Endodermal cell (in vitro differentiated cells): ENCODE data around the gene NANS. TPM values are rescaled to one million over a fixed set of nuclear protein-coding genes. Genes with fewer than 3 reads are reported as not detected.
A peak's percentile ranks its signal among the peaks of the same experiment; 100 is the strongest.

Experiments
- DNase-seq: peaks from one replicate; pipeline ENCODE4 v3.0.0-alpha.2; 2017
- H3K27ac ChIP-seq: 2 replicates; pipeline ENCODE4 v1.5.1; 2013; ENCODE audit warnings: mild to moderate bottlenecking, low read depth, low read length, moderate library complexity
- H3K27me3 ChIP-seq: 2 replicates; pipeline ENCODE4 v1.6.1; 2013; ENCODE audit warnings: mild to moderate bottlenecking, low read length, moderate library complexity; ENCODE audit not compliant: insufficient read depth, control insufficient read depth, poor library complexity, severe bottlenecking
- H3K36me3 ChIP-seq: 2 replicates; pipeline ENCODE4 v1.7.0; 2013; ENCODE audit warnings: mild to moderate bottlenecking, low read length, moderate library complexity; ENCODE audit not compliant: control insufficient read depth, insufficient read depth
- H3K4me1 ChIP-seq: one replicate; pipeline ENCODE4 v1.7.0; 2013; ENCODE audit warnings: low read length; ENCODE audit not compliant: control insufficient read depth, insufficient read depth
- H3K4me3 ChIP-seq: 2 replicates; pipeline ENCODE4 v1.5.1; 2013; ENCODE audit warnings: mild to moderate bottlenecking, low read length, moderate library complexity
- H3K9ac ChIP-seq: 2 replicates; pipeline ENCODE4 v1.6.1; 2013; ENCODE audit warnings: mild to moderate bottlenecking, low read length, moderate library complexity; ENCODE audit not compliant: poor library complexity, severe bottlenecking; ENCODE audit errors: extremely low read depth
- H3K9me3 ChIP-seq: 2 replicates; pipeline ENCODE4 v1.6.1; 2013; ENCODE audit warnings: mild to moderate bottlenecking, low read length, moderate library complexity; ENCODE audit not compliant: control insufficient read depth
- H3K27ac Mint-ChIP-seq: 2 replicates; pipeline ENCODE4 v1.8.0; 2020; ENCODE audit warnings: mixed read lengths
- H3K27me3 Mint-ChIP-seq: 2 replicates; pipeline ENCODE4 v1.8.0; 2021; ENCODE audit warnings: mild to moderate bottlenecking, mixed read lengths; ENCODE audit not compliant: insufficient read depth
- H3K36me3 Mint-ChIP-seq: 2 replicates; pipeline ENCODE4 v1.8.0; 2020; ENCODE audit warnings: low read depth, mixed read lengths
- H3K4me1 Mint-ChIP-seq: 2 replicates; pipeline ENCODE4 v1.8.0; 2020; ENCODE audit warnings: mixed read lengths
- H3K4me3 Mint-ChIP-seq: 2 replicates; pipeline ENCODE4 v1.8.0; 2020; ENCODE audit warnings: mild to moderate bottlenecking, moderate library complexity, mixed read lengths
- H3K9me3 Mint-ChIP-seq: 2 replicates; pipeline ENCODE4 v1.8.0; 2020; ENCODE audit warnings: mild to moderate bottlenecking, mixed read lengths
- WGBS, 2 experiments: methylation state at CpG; one replicate each; pipeline versions ENCODE4 v1.1.5 to v1.1.7; 2013; ENCODE audit warnings: missing lambda C conversion rate in 2 of 2, mixed read lengths in 1 of 2; ENCODE audit not compliant: insufficient coverage in 1 of 2, insufficient read length in 1 of 2; 5-methylcytosine and 5-hydroxymethylcytosine counted together
- total RNA-seq, 2 donors: library from RNA; stranded (reverse); fragmentation: NEBNext Ultra II Directional in 1 of 2; extraction: Animal tissue kit (Norgen Biotek cat#: 25700) in 1 of 2; gene quantifications; 2 replicates in 1 of 2; 3 replicates in 1 of 2; pipeline ENCODE4 v1.2.1, GENCODE V29; 2021
- TF ChIP-seq, protein P1 (sequence below): fragments of 200-600 bp; sonication (generic); conservative IDR thresholded peaks from 2 replicates; pipeline ENCODE4 v1.5.0; 2021; ENCODE audit warnings: antibody characterized with exemption, mild to moderate bottlenecking

NANS gene
- total RNA-seq, 2 donors from 2014 or later, result 46.2 to 50.4 TPM

DNA sequence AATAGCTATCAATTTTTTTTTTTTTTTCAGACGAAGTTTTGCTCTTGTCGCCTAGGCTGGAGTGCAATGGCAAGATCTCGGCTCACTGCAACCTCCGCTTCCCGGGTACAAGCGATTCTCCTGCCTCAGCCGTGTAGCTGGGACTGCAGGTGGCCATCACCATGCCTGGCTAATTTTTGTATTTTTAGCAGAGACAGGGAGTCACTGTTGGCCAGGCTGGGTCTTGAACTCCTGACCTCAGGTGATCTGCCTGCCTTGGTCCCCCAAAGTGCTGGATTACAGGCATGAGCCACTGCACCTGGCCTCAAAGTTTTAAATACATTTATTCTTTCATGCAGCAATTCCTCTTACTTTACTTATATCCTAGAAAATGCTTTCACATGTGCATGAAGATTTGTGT, 44.9 kb downstream of the NANS start:
- no peak overlapping the region for H3K4me3 ChIP-seq
- H3K4me3 Mint-ChIP-seq, result no peak overlapping the region
- H3K27me3 ChIP-seq, result no peaks in the 10 kb centered on the region
- no peak overlapping the region for H3K27ac Mint-ChIP-seq
- H3K4me1 Mint-ChIP-seq, result peaks cover 14% of the 10 kb centered on the region
- H3K27ac ChIP-seq, result no peak overlapping the region
- H3K9ac ChIP-seq, result no peak overlapping the region
- WGBS, 2 experiments, result 88 to 100% methylated on average over 5 to 7 of the region's 7 CpGs
- peak; percentile 26 for DNase-seq
- peaks cover 3% of the 10 kb centered on the region for H3K4me1 ChIP-seq
- H3K36me3 ChIP-seq, result no peaks in the 10 kb centered on the region
- no peaks in the 10 kb centered on the region for H3K36me3 Mint-ChIP-seq
- no peaks in the 10 kb centered on the region for H3K9me3 Mint-ChIP-seq
- TF ChIP-seq, protein P1, sequence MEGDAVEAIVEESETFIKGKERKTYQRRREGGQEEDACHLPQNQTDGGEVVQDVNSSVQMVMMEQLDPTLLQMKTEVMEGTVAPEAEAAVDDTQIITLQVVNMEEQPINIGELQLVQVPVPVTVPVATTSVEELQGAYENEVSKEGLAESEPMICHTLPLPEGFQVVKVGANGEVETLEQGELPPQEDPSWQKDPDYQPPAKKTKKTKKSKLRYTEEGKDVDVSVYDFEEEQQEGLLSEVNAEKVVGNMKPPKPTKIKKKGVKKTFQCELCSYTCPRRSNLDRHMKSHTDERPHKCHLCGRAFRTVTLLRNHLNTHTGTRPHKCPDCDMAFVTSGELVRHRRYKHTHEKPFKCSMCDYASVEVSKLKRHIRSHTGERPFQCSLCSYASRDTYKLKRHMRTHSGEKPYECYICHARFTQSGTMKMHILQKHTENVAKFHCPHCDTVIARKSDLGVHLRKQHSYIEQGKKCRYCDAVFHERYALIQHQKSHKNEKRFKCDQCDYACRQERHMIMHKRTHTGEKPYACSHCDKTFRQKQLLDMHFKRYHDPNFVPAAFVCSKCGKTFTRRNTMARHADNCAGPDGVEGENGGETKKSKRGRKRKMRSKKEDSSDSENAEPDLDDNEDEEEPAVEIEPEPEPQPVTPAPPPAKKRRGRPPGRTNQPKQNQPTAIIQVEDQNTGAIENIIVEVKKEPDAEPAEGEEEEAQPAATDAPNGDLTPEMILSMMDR, result no peak
- H3K27me3 Mint-ChIP-seq, result no peaks in the 10 kb centered on the region
- H3K9me3 ChIP-seq, result no peaks in the 10 kb centered on the region

GRCh38 chr9:98101868-98102273, 45.3 kb downstream of the NANS start:
- WGBS, 2 experiments, result 55 to 58% methylated on average over 4 to 6 of the region's 6 CpGs
- no peak overlapping the region for H3K4me3 Mint-ChIP-seq
- no peaks in the 10 kb centered on the region for H3K36me3 Mint-ChIP-seq
- peaks cover 3% of the 10 kb centered on the region for H3K4me1 ChIP-seq
- DNase-seq, result peak; percentile 54
- H3K4me1 Mint-ChIP-seq, result peaks cover 14% of the 10 kb centered on the region
- H3K9ac ChIP-seq, result no peak overlapping the region
- H3K9me3 ChIP-seq, result no peaks in the 10 kb centered on the region
- TF ChIP-seq, protein P1, result no peak
- no peaks in the 10 kb centered on the region for H3K27me3 Mint-ChIP-seq
- no peak overlapping the region for H3K27ac ChIP-seq
- no peaks in the 10 kb centered on the region for H3K9me3 Mint-ChIP-seq
- H3K4me3 ChIP-seq, result no peak overlapping the region
- no peak overlapping the region for H3K27ac Mint-ChIP-seq
- H3K36me3 ChIP-seq, result no peaks in the 10 kb centered on the region
- no peaks in the 10 kb centered on the region for H3K27me3 ChIP-seq

DNA sequence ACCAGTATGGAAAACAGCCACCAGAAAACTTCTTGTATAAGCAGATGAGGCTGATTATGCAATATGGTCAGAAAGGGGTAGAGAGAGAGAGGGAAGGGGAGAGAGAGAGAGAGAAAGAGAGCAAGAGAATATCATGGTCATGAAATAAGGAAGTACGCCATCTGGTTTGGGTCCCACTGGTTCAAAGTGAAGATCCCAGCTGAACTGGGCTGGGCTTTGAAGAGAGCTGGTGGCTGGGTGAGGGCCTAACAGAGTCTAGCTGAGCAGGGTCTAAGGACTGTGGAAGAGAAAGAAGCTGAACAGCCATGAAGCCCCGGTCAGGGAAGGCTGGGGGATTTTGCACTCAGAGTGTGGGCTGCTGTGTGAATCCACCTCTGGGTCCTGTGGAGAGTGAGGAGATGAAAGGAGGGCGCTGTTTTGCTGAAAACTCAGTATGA, 47.9 kb downstream of the NANS start:
- Mint-ChIP-seq H3K4me3 (no peak overlapping the region), H3K4me1 (peaks cover 17% of the 10 kb centered on the region)
- 91 to 100% methylated on average over 2 to 3 of the region's 3 CpGs for WGBS, 2 experiments

More for the DNA sequence above, 47.9 kb downstream of the NANS start:
- H3K27me3 ChIP-seq, result no peaks in the 10 kb centered on the region
- no peak overlapping the region for H3K4me3 ChIP-seq
- H3K9ac ChIP-seq, result no peak overlapping the region
- peaks cover 2% of the 10 kb centered on the region for H3K4me1 ChIP-seq
- H3K27ac Mint-ChIP-seq, result no peak overlapping the region
- H3K27ac ChIP-seq, result no peak overlapping the region
- TF ChIP-seq, protein P1, result no peak
- H3K9me3 ChIP-seq, result no peaks in the 10 kb centered on the region
- H3K9me3 Mint-ChIP-seq, result no peaks in the 10 kb centered on the region
- H3K36me3 ChIP-seq, result no peaks in the 10 kb centered on the region
- no peaks in the 10 kb centered on the region for H3K27me3 Mint-ChIP-seq
- DNase-seq, result peak; percentile 27
- no peaks in the 10 kb centered on the region for H3K36me3 Mint-ChIP-seq
